PC-9 (cell line): ENCODE measurements around the gene NCK2. TPM values are rescaled to one million over a fixed set of nuclear protein-coding genes. Genes with fewer than 3 reads are reported as not detected.

Experiments
- BruUV-seq: library from RNA; stranded (reverse); fragments of 400-500 nt; replicated peaks from 2 replicates; lab custom pipeline; 2021; lab: Mats Ljungman, UMichigan
- CTCF ChIA-PET: fragments of 300-600 bp; sonication (Branson Sonifier 250); formaldehyde crosslinking; loops from one replicate; lab custom pipeline; 2022; ENCODE audit warnings: antibody characterized with exemption; lab: Charles Lee
- POLR2A ChIA-PET: fragments of 300-600 bp; sonication (Branson Sonifier 250); formaldehyde crosslinking; loops from one replicate; lab custom pipeline; 2022; ENCODE audit warnings: antibody characterized with exemption; ENCODE audit not compliant: unreplicated experiment; lab: Charles Lee
- DNase-seq, 2 experiments: peaks; one replicate each; pipeline versions ENCODE4 v3.0.0 to v3.0.0-alpha.2; 2015 to 2022; ENCODE audit warnings: mixed read lengths in 1 of 2
- H2AFZ ChIP-seq: fragments of 200-600 bp; sonication (generic); 2 replicates; pipeline ENCODE4 v1.8.1; 2017; ENCODE audit warnings: antibody characterized with exemption
- H3F3A ChIP-seq: fragments of 200-600 bp; sonication (generic); 2 replicates; pipeline ENCODE4 v1.8.1; 2017; ENCODE audit warnings: antibody characterized with exemption, mild to moderate bottlenecking, low read depth; ENCODE audit not compliant: insufficient read depth
- H3K27ac ChIP-seq: fragments of 200-600 bp; sonication (generic); 2 replicates; pipeline ENCODE4 v1.6.1; 2016; ENCODE audit warnings: mixed run types
- H3K27me3 ChIP-seq: fragments of 200-600 bp; sonication (generic); 2 replicates; pipeline ENCODE4 v1.6.1; 2016; ENCODE audit warnings: low read depth, mixed run types; ENCODE audit not compliant: insufficient read depth
- H3K36me3 ChIP-seq: fragments of 200-600 bp; sonication (generic); 2 replicates; pipeline ENCODE4 v1.6.1; 2016; ENCODE audit warnings: low read depth, mixed run types
- H3K4me1 ChIP-seq: fragments of 200-600 bp; sonication (generic); replicated peaks from 2 replicates; pipeline ENCODE4 v1.6.1; 2016; ENCODE audit warnings: mixed run types; ENCODE audit not compliant: insufficient read depth
- H3K4me2 ChIP-seq: fragments of 200-600 bp; sonication (generic); 2 replicates; pipeline ENCODE4 v1.6.1; 2017; ENCODE audit warnings: mixed run types
- H3K4me3 ChIP-seq: fragments of 200-600 bp; sonication (generic); 2 replicates; pipeline ENCODE4 v1.6.1; 2016; ENCODE audit warnings: mixed run types
- H3K79me2 ChIP-seq: fragments of 200-600 bp; sonication (generic); 2 replicates; pipeline ENCODE4 v1.6.1; 2017; ENCODE audit warnings: low read depth, mixed run types
- H3K9me2 ChIP-seq: fragments of 200-600 bp; sonication (generic); 2 replicates; pipeline ENCODE4 v1.8.1; 2017; ENCODE audit warnings: mild to moderate bottlenecking; ENCODE audit not compliant: insufficient read depth
- H3K9me3 ChIP-seq: fragments of 200-600 bp; sonication (generic); 2 replicates; pipeline ENCODE4 v1.8.1; 2016; ENCODE audit warnings: low read depth; ENCODE audit not compliant: insufficient read depth
- H4K20me1 ChIP-seq: fragments of 200-600 bp; sonication (generic); 2 replicates; pipeline ENCODE4 v1.8.1; 2017; ENCODE audit not compliant: insufficient read depth
- EZH2 ChIP-seq: fragments of 200-600 bp; sonication (generic); IDR thresholded peaks from 2 replicates; pipeline ENCODE4 v1.8.0; 2017; ENCODE audit warnings: antibody characterized with exemption, low read depth
- intact Hi-C: fragments of 100-400 bp; cut with micrococcal nuclease; formaldehyde crosslinking; loops from one replicate; pipeline ENCODE4 v1.10.0; 2022; ENCODE audit not compliant: unreplicated experiment
- total RNA-seq: library from RNA; stranded (reverse); gene quantifications from 2 replicates; pipeline ENCODE4 v1.2.3, GENCODE V29; 2021
- TF ChIP-seq, protein P1 (sequence below): fragments of 200-600 bp; sonication (generic); conservative IDR thresholded peaks from 2 replicates; pipeline ENCODE4 v1.6.1; 2017; ENCODE audit warnings: mixed run types, antibody characterized with exemption, mild to moderate bottlenecking, moderate library complexity

NCK2 gene
- total RNA-seq, 1 experiment from 2014 or later, result 26.0 TPM

DNA sequence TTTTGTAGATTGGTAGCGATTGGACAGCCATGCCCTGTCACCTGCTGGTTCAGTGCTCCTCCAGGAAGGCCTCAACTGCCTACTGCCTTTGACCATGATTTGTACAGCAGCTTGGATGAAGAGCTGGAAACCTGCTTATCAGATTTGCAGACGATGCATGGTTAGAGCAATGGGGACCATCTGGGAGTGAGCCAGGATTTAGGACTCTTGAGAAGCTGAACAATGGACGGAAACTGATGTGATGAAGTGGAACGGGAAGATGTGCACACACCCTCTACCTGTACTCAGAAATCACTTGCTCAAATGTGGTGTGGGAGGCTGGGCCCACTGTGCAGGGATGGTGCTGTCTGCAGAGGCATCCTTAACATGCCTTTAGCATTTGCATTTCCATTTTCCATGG is 57.2 kb downstream of the NCK2 start:
- Histone ChIP-seq H3K4me1 (no peaks in the 10 kb centered on the region), H3K4me3 (no peak overlapping the region), H3K27ac (no peak overlapping the region), H2AFZ (no peak overlapping the region), H4K20me1 (0 out of 2 replicates have a peak, but pooled peaks cover 5% of the 10 kb centered on the region), H3K79me2 (no peaks in the 10 kb centered on the region), H3K4me2 (no peak overlapping the region), H3K9me2 (no peaks in the 10 kb centered on the region), H3K27me3 (no peaks in the 10 kb centered on the region), H3F3A (no peaks in the 10 kb centered on the region), H3K9me3 (no peaks in the 10 kb centered on the region), H3K36me3 (no peaks in the 10 kb centered on the region)
- no TSS peak for BruUV-seq
- no peak for TF ChIP-seq EZH2
- TF ChIP-seq, protein P1, sequence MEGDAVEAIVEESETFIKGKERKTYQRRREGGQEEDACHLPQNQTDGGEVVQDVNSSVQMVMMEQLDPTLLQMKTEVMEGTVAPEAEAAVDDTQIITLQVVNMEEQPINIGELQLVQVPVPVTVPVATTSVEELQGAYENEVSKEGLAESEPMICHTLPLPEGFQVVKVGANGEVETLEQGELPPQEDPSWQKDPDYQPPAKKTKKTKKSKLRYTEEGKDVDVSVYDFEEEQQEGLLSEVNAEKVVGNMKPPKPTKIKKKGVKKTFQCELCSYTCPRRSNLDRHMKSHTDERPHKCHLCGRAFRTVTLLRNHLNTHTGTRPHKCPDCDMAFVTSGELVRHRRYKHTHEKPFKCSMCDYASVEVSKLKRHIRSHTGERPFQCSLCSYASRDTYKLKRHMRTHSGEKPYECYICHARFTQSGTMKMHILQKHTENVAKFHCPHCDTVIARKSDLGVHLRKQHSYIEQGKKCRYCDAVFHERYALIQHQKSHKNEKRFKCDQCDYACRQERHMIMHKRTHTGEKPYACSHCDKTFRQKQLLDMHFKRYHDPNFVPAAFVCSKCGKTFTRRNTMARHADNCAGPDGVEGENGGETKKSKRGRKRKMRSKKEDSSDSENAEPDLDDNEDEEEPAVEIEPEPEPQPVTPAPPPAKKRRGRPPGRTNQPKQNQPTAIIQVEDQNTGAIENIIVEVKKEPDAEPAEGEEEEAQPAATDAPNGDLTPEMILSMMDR, result no peak
- intact Hi-C loops, result no loop called here
- POLR2A ChIA-PET, result no interaction called here
- CTCF ChIA-PET, result no interaction called here
- DNase-seq, result no peak

DNA sequence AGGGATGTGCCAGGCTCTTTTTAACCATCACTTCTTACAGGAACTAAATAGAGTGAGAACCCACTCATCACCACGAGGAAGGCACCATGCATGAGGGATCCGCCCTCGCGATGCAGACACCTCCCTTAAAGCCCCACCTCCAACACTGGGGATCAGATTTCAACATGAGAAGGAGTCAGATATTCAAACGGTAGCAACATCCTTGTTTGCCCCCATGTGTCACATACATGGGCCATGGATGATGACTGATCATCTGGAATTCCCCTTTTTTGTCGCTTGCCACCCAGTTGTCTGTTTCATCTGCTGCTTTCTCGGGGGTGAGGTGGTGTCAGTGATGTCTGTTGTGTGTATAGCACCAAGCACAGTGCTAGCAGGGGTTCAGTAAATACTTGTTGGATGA is 57.9 kb downstream of the NCK2 start:
- no peaks in the 10 kb centered on the region for H3K4me1 ChIP-seq
- no peaks in the 10 kb centered on the region for H3K9me3 ChIP-seq
- H3K9me2 ChIP-seq, result no peaks in the 10 kb centered on the region
- no peaks in the 10 kb centered on the region for H3F3A ChIP-seq
- no peaks in the 10 kb centered on the region for H3K36me3 ChIP-seq
- H3K79me2 ChIP-seq, result no peaks in the 10 kb centered on the region
- CTCF ChIA-PET, result no interaction called here
- intact Hi-C loops, result no loop called here
- POLR2A ChIA-PET, result no interaction called here
- no peak overlapping the region for H3K27ac ChIP-seq
- no peak overlapping the region for H2AFZ ChIP-seq
- no peak overlapping the region for H3K4me2 ChIP-seq
- BruUV-seq, result no TSS peak
- DNase-seq, result no peak
- no peaks in the 10 kb centered on the region for H3K27me3 ChIP-seq
- no peak overlapping the region for H3K4me3 ChIP-seq
- 0 out of 2 replicates have a peak, but pooled peaks cover 5% of the 10 kb centered on the region for H4K20me1 ChIP-seq
- TF ChIP-seq, protein P1, result no peak
- no peak for TF ChIP-seq EZH2

DNA sequence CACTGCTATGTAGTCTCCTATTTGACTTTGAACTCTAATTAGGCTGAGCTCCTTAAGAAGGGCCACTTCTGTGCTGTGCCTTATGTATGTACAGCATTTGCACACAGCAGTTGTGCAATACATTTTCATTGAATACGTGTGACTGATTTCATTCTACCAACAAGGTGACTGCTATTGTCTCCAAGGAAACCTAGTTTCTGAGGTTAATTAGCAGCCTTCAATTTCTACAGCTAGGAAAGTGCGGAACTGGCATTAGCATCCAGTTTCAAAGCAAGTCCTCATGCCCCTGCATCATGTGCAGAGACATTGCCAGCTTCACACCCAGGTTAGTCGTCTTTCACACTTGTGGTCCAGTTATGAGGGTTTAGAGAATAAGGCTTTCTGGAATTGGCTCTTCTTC is 58.6 kb downstream of the NCK2 start:
- Histone ChIP-seq H3K4me3 (no peak overlapping the region), H3K27ac (no peak overlapping the region), H3F3A (no peaks in the 10 kb centered on the region), H3K9me2 (no peaks in the 10 kb centered on the region), H3K27me3 (no peaks in the 10 kb centered on the region), H3K36me3 (no peaks in the 10 kb centered on the region), H2AFZ (no peak overlapping the region), H3K9me3 (no peaks in the 10 kb centered on the region), H3K4me2 (no peak overlapping the region), H3K4me1 (no peaks in the 10 kb centered on the region), H4K20me1 (0 out of 2 replicates have a peak, but pooled peaks cover 5% of the 10 kb centered on the region), H3K79me2 (no peaks in the 10 kb centered on the region)
- ChIA-PET POLR2A (no interaction called here), CTCF (no interaction called here)
- no TSS peak for BruUV-seq
- TF ChIP-seq, protein P1, result no peak
- no peak for TF ChIP-seq EZH2
- no peak for DNase-seq
- intact Hi-C loops, result no loop called here
